COLO668 (cell line): ENCODE measurements around the gene CST6.

Experiments
- DNase-seq: peaks from one replicate; lab custom pipeline; 2025; ENCODE audit not compliant: unreplicated experiment; lab: John Stamatoyannopoulos, UW

The CST6 gene

GRCh38 chr11:66045177-66045639 lies 33.4 kb downstream of the CST6 start:
- peak; percentile 75 for DNase-seq

GRCh38 chr11:66046901-66047300 lies 35.1 kb downstream of the CST6 start:
- no peak for DNase-seq

- DNase-seq = no peak
These were observed 35.9 kb downstream of the CST6 start for GRCh38 chr11:66047541-66048365.

GRCh38 chr11:66048547-66049323 lies 36.9 kb downstream of the CST6 start, which contains the start of gene GAL3ST3:
GAL3ST3 (minus strand) TSS chr11:66049161; CDS start chr11:66045415, 3,746 bp downstream.
- DNase-seq = no peak

GRCh38 chr11:66050581-66051231 lies 38.9 kb downstream of the CST6 start:
- peak; percentile 20 for DNase-seq

GRCh38 chr11:66051371-66051765 lies 39.6 kb downstream of the CST6 start:
- no peak for DNase-seq

- peak; percentile 98 for DNase-seq
These were observed 40.2 kb downstream of the CST6 start, which contains the start of gene SF3B2 for GRCh38 chr11:66051766-66052663. SF3B2 (plus strand) TSS chr11:66052364; CDS start chr11:66052385, 21 bp downstream.

- DNase-seq = no peak
These were observed 40.8 kb downstream of the CST6 start for GRCh38 chr11:66052664-66052982.

GRCh38 chr11:66055021-66055420 lies 43.2 kb downstream of the CST6 start:
- DNase-seq = no peak

GRCh38 chr11:66056501-66056900 lies 44.7 kb downstream of the CST6 start:
- no peak for DNase-seq

- DNase-seq = no peak
These were observed 48.3 kb downstream of the CST6 start for GRCh38 chr11:66059966-66060680.

- DNase-seq = no peak
These were observed 49.5 kb downstream of the CST6 start for GRCh38 chr11:66061268-66061667.

GRCh38 chr11:66062408-66062807 lies 50.6 kb downstream of the CST6 start:
- DNase-seq = no peak
